HepG2 (cell line): Measurements from ENCODE around the gene AKT2. TPM values are rescaled to one million over a fixed set of nuclear protein-coding genes. Genes with fewer than 3 reads are reported as not detected.

Experiments used
- ATAC-seq: fragments of 200-7000 bp; cut with Tn5 transposase; 3 replicates; pipeline ENCODE4 v1.9.1; 2020; ENCODE audit warnings: mild to moderate bottlenecking, moderate library complexity
- BruUV-seq: library from RNA; stranded (reverse); fragments of 400-500 nt; replicated peaks from 2 replicates; lab custom pipeline; 2021; lab: Mats Ljungman, UMichigan
- CTCF ChIA-PET: fragments of 300-600 bp; formaldehyde crosslinking; extraction: SDS; loops from one replicate; lab custom pipeline; 2021; ENCODE audit warnings: low total read pairs, inconsistent platforms, low intra/inter-chr PET ratio; lab: Yijun Ruan, JAX
- POLR2A ChIA-PET: fragments of 350-600 bp; sonication (Branson Sonifier 250); formaldehyde crosslinking; loops from one replicate; lab custom pipeline; 2020; ENCODE audit warnings: antibody characterized with exemption, inconsistent platforms; lab: Yijun Ruan, JAX
- DNase-seq: peaks from one replicate; pipeline ENCODE4 v3.0.0-alpha.2; 2015; ENCODE audit warnings: low spot score
- FAIRE-seq: peaks from 3 replicates; lab custom pipeline; 2011; peaks lifted over from hg19 to GRCh38; lab: Jason Lieb, UNC
- H2AFZ ChIP-seq: one replicate; pipeline ENCODE4 v1.6.1; 2011; ENCODE audit warnings: low read length, inconsistent platforms
- H3K27ac ChIP-seq: fragments of 300-600 bp; 3 replicates; pipeline ENCODE4 v1.8.0; 2011; ENCODE audit warnings: mixed run types, mild to moderate bottlenecking, mixed read lengths, low read length, inconsistent platforms; ENCODE audit not compliant: insufficient read depth; ENCODE audit errors: extremely low read length
- H3K27me3 ChIP-seq, 2 experiments: fragments of 200-600 bp in 1 of 2; 2 replicates in 1 of 2; 3 replicates in 1 of 2; pipeline versions ENCODE4 v1.6.0 to v1.8.0; 2011; ENCODE audit warnings: low read length in 2 of 2, mild to moderate bottlenecking in 2 of 2, moderate library complexity in 2 of 2, inconsistent platforms in 1 of 2; ENCODE audit not compliant: insufficient read depth in 2 of 2, control insufficient read depth in 1 of 2
- H3K36me3 ChIP-seq, 2 experiments: fragments of 200-600 bp in 1 of 2; replicated peaks in 1 of 2; 2 replicates in 1 of 2; 3 replicates in 1 of 2; pipeline versions ENCODE4 v1.5.1 to v1.8.0; 2011; ENCODE audit warnings: low read length in 2 of 2, inconsistent platforms in 1 of 2; ENCODE audit not compliant: insufficient read depth in 2 of 2, control insufficient read depth in 1 of 2
- H3K4me1 ChIP-seq: 2 replicates; pipeline ENCODE4 v1.5.1; 2012; ENCODE audit warnings: low read length, inconsistent platforms; ENCODE audit not compliant: insufficient read depth
- H3K4me2 ChIP-seq: 2 replicates; pipeline ENCODE4 v1.6.0; 2011; ENCODE audit warnings: low read depth, low read length, inconsistent platforms
- H3K4me3 ChIP-seq, 3 experiments: fragments of 200-600 bp in 1 of 3; sonication (generic), shearing (Covaris generic) in 1 of 3; replicated peaks in 1 of 3; 2 replicates each; pipeline ENCODE4 v1.5.1; 2011 to 2016; ENCODE audit warnings: low read length in 3 of 3, inconsistent platforms in 2 of 3, low read depth in 2 of 3, mild to moderate bottlenecking in 2 of 3, control low read depth in 1 of 3, mixed read lengths in 1 of 3; ENCODE audit not compliant: insufficient read depth in 1 of 3
- H3K79me2 ChIP-seq: one replicate; pipeline ENCODE4 v1.6.1; 2011; ENCODE audit warnings: low read length, inconsistent platforms; ENCODE audit not compliant: insufficient read depth
- H3K9ac ChIP-seq: 2 replicates; pipeline ENCODE4 v1.6.0; 2011; ENCODE audit warnings: mild to moderate bottlenecking, low read depth, low read length, inconsistent platforms; ENCODE audit not compliant: insufficient read depth
- H3K9me3 ChIP-seq: 2 replicates; pipeline ENCODE4 v1.5.1; 2012; ENCODE audit warnings: mild to moderate bottlenecking, low read length
- H4K20me1 ChIP-seq: 2 replicates; pipeline ENCODE4 v1.6.0; 2011; ENCODE audit warnings: inconsistent platforms, mild to moderate bottlenecking, low read length, moderate library complexity; ENCODE audit not compliant: insufficient read depth
- AGO2 ChIP-seq: fragments of 200-400 bp; formaldehyde crosslinking; optimal IDR thresholded peaks from 2 replicates; pipeline ENCODE3; 2017; ENCODE audit warnings: mild to moderate bottlenecking, low read depth, low read length, moderate library complexity
- BRF2 ChIP-seq: sonication (generic); formaldehyde crosslinking; IDR thresholded peaks from 2 replicates; pipeline ENCODE4 v1.8.1; 2022; ENCODE audit warnings: mild to moderate bottlenecking, missing genetic modification reagents
- GABPA ChIP-seq, 2 experiments: IDR thresholded peaks; 2 replicates each; pipeline ENCODE4 v1.6.1; 2011 to 2016; ENCODE audit warnings: low read depth in 2 of 2, low read length in 1 of 2, missing biosample characterization in 1 of 2, missing genetic modification characterization in 1 of 2
- SP5 ChIP-seq: IDR thresholded peaks from 2 replicates; pipeline ENCODE4 v1.6.1; 2016; ENCODE audit warnings: low read depth, borderline replicate concordance
- ZNF629 ChIP-seq: sonication (generic); formaldehyde crosslinking; conservative IDR thresholded peaks from 2 replicates; pipeline ENCODE4 v1.5.0; 2020; ENCODE audit warnings: missing genetic modification reagents
- WGBS: methylation state at CpG from one replicate; pipeline ENCODE4 v1.1.6; 2017; ENCODE audit warnings: low lambda C conversion rate; 5-methylcytosine and 5-hydroxymethylcytosine counted together
- in situ Hi-C: cut with HindIII; loops from 2 replicates; pipeline ENCODE4 v1.10.0; 2017; ENCODE audit warnings: low pct_unique_long_range_greater_than_20kb; ENCODE audit not compliant: extremely low pct_ligation_motif_present
- intact Hi-C: fragments of 100-400 bp; cut with micrococcal nuclease; formaldehyde crosslinking; loops from one replicate; pipeline ENCODE4 v1.10.0; 2022; ENCODE audit not compliant: unreplicated experiment
- polyA plus RNA-seq, 8 experiments: library from polyadenylated mRNA; depleted of rRNA in 3 of 8; stranded (reverse) in 7 of 8; unstranded in 1 of 8; fragments of >200 nt; fragmentation: Illumina TruSeq in 4 of 8; extraction: Trizol in 4 of 8; gene quantifications; 2 replicates each; pipeline versions ENCODE4 v1.2.1 to v1.2.3, GENCODE V29; 2011 to 2016; ENCODE audit warnings: low read depth in 4 of 8, missing spikeins in 1 of 8, mixed read lengths in 1 of 8; ENCODE audit not compliant: insufficient read depth in 1 of 8
- total RNA-seq, 5 experiments: library from RNA; depleted of rRNA; stranded (reverse); fragments of >200 nt; fragmentation: Illumina TruSeq; extraction: Trizol; gene quantifications; 2 replicates each; pipeline ENCODE4 v1.2.3, GENCODE V29; 2016; ENCODE audit warnings: low read depth in 1 of 5
- TF ChIP-seq, protein P1 (sequence below): sonication (generic); formaldehyde crosslinking; IDR thresholded peaks from 2 replicates; pipeline ENCODE4 v1.5.0; 2020; ENCODE audit warnings: mild to moderate bottlenecking, missing genetic modification reagents

Gene AKT2
- total and polyA plus RNA-seq, 2 of the 13 experiments (the other 11 are each of a cell fraction or from before 2014, with no cell fraction given): 82.1 to 173 TPM

- no peak for FAIRE-seq
- POLR2A ChIA-PET: no interaction called here
- Histone ChIP-seq H3K27ac (no peak overlapping the region), H3K9me3 (no peaks in the 10 kb centered on the region), H3K4me2 (no peak overlapping the region), H2AFZ (no peak overlapping the region), H3K79me2 (peaks cover 90% of the 10 kb centered on the region), H3K4me3 (no peak overlapping the region), H4K20me1 (peaks cover 56% of the 10 kb centered on the region; the same call in 1 of the 2 replicates), H3K36me3 (peaks cover 5 to 26% of the 10 kb centered on the region in 2 experiments; a peak in 4 of 5 replicates), H3K27me3 (no peaks in the 10 kb centered on the region), H3K9ac (no peak overlapping the region), H3K4me1 (peaks cover 24% of the 10 kb centered on the region)
- CTCF ChIA-PET: no interaction called here
- no peak for TF ChIP-seq GABPA (IDR thresholded peaks at IDR 0.05; ENCODE audit: low read depth, low read length)
- no peak for TF ChIP-seq GABPA (CRISPR knock-in tag; IDR thresholded peaks at IDR 0.05; ENCODE audit: low read depth)
- no peak for TF ChIP-seq BRF2 (CRISPR knock-in tag)
- TF ChIP-seq, protein P1, sequence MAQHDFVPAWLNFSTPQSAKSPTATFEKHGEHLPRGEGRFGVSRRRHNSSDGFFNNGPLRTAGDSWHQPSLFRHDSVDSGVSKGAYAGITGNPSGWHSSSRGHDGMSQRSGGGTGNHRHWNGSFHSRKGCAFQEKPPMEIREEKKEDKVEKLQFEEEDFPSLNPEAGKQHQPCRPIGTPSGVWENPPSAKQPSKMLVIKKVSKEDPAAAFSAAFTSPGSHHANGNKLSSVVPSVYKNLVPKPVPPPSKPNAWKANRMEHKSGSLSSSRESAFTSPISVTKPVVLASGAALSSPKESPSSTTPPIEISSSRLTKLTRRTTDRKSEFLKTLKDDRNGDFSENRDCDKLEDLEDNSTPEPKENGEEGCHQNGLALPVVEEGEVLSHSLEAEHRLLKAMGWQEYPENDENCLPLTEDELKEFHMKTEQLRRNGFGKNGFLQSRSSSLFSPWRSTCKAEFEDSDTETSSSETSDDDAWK: no peak
- peak; percentile 26 for TF ChIP-seq AGO2
- no peak for TF ChIP-seq SP5 (CRISPR knock-in tag)
- TF ChIP-seq ZNF629 (CRISPR knock-in tag): peak; percentile 58
- in situ Hi-C loops: no loop called here
- intact Hi-C loops: no loop called here
- DNase-seq: no peak
- 98% methylated on average over 25 of the region's 28 CpGs for WGBS
- no TSS peak for BruUV-seq
- no peak for ATAC-seq
Measured at GRCh38 chr19:40274585-40275544, 10.3 kb downstream of the AKT2 start.
